Brain microvascular endothelial cell (primary cell): ENCODE data around the gene OR6J1.
A peak's percentile ranks its signal among the peaks of the same experiment; 100 is the strongest.

ENCODE experiments used
- DNase-seq: peaks from one replicate; pipeline ENCODE4 v3.0.0-alpha.2; 2020
- H3K27ac ChIP-seq: fragments of 250-450 bp; sonication (Bioruptor Pico); 2 replicates; pipeline ENCODE4 v1.5.1; 2020; ENCODE audit warnings: mild to moderate bottlenecking, moderate library complexity
- H3K27me3 ChIP-seq: fragments of 250-450 bp; sonication (Bioruptor Pico); replicated peaks from 2 replicates; pipeline ENCODE4 v1.5.1; 2020; ENCODE audit warnings: mild to moderate bottlenecking
- H3K36me3 ChIP-seq: fragments of 250-450 bp; sonication (Bioruptor Pico); replicated peaks from 2 replicates; pipeline ENCODE4 v1.5.1; 2020; ENCODE audit warnings: mild to moderate bottlenecking
- H3K4me3 ChIP-seq: 2 replicates; pipeline ENCODE4 v1.5.1; 2011; ENCODE audit warnings: low read depth, mild to moderate bottlenecking, control low read depth, low read length, moderate library complexity
- in situ Hi-C: cut with HindIII; loops from 2 replicates; pipeline ENCODE4 v1.10.0; 2017; ENCODE audit warnings: low sequenced_read_pairs, low pct_ligation_motif_present
- TF ChIP-seq, protein P1 (sequence below): IDR thresholded peaks from 2 replicates; pipeline ENCODE4 v1.5.1; 2011; ENCODE audit warnings: low read depth, mild to moderate bottlenecking, moderate library complexity, low read length, control low read depth, inconsistent platforms; ENCODE audit errors: missing control alignments

The OR6J1 gene

DNA sequence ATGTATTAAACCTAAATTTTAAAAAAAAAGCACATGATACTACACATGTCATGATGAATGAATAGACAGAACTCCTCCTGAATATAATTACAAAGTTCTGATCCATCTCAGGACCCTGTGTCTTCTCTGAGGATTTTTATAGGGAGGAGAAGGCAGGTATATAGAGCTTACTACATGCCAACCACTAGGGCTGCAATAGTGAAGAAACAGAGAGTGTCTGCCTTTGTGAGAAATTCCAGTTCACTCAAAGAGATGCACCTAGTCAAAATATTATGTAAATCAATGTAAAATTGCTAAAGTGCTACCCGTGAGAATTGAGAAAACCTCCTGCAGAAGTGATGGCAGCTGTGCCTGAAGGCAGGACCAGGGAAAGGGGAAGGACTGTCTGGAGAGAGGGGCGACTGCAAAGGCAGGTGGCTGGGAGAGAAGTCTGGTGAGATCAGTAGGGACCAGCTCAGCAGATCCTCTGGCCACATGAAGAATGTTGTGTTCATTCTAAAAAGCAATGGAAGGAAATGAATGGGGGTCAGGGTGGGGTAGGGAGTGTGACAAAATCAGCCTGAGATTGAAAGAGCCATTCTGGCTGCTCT is 31.0 kb downstream of the OR6J1 start:
- Histone ChIP-seq H3K36me3 (peaks cover 15% of the 10 kb centered on the region), H3K27me3 (no peaks in the 10 kb centered on the region), H3K4me3 (no peak overlapping the region), H3K27ac (peak overlapping the region; percentile 89)
- TF ChIP-seq, protein P1, sequence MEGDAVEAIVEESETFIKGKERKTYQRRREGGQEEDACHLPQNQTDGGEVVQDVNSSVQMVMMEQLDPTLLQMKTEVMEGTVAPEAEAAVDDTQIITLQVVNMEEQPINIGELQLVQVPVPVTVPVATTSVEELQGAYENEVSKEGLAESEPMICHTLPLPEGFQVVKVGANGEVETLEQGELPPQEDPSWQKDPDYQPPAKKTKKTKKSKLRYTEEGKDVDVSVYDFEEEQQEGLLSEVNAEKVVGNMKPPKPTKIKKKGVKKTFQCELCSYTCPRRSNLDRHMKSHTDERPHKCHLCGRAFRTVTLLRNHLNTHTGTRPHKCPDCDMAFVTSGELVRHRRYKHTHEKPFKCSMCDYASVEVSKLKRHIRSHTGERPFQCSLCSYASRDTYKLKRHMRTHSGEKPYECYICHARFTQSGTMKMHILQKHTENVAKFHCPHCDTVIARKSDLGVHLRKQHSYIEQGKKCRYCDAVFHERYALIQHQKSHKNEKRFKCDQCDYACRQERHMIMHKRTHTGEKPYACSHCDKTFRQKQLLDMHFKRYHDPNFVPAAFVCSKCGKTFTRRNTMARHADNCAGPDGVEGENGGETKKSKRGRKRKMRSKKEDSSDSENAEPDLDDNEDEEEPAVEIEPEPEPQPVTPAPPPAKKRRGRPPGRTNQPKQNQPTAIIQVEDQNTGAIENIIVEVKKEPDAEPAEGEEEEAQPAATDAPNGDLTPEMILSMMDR = peak; percentile 42
- in situ Hi-C loops = no loop called here
- DNase-seq = no peak

DNA sequence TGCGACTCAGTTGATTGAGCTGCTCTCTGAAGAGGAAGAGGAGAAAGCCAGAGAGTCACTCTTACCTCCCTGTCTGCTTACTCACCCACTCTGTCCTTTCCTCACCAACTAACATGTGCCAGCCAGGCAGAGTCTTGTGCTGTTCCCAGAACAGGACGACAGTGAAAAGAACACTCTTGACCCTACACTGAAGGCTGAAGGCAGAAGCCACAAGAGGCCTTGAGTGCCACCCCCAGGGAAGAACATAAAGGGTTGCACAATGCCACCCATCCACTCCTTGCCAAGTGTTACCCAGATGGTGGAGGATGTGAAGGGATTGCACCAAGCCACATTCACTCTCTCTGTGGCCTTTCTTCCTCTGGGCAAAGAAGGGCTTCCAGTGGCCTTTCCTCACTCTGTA is 33.2 kb downstream of the OR6J1 start:
- H3K27ac ChIP-seq = no peak overlapping the region
- TF ChIP-seq, protein P1 = no peak
- H3K27me3 ChIP-seq = no peaks in the 10 kb centered on the region
- peaks cover 22% of the 10 kb centered on the region for H3K36me3 ChIP-seq
- no peak overlapping the region for H3K4me3 ChIP-seq
- in situ Hi-C loops = no loop called here
- DNase-seq = no peak

DNA sequence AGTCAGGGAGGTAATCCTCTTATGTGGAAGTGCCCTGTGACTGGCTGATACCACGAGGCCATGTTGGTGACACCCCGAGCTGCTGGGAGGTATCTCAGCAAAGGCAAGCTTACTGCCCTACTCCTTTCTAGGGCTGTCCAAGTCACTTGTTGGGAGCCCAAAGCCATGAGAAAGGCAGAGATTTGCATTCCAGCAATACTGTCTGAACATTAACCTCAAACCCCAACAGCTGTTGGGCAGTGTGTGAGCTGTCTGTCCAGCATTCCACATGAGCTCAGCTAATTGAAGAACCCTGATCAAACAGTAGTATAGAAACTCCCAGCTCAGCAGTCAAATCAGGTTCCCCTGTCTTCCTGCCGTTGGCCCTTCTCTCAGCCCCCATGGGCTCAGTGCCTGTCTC is 36.9 kb downstream of the OR6J1 start:
- no peaks in the 10 kb centered on the region for H3K27me3 ChIP-seq
- DNase-seq = no peak
- in situ Hi-C loops = no loop called here
- H3K27ac ChIP-seq = no peak overlapping the region
- no peak overlapping the region for H3K4me3 ChIP-seq
- H3K36me3 ChIP-seq = peaks cover 41% of the 10 kb centered on the region
- TF ChIP-seq, protein P1 = no peak

DNA sequence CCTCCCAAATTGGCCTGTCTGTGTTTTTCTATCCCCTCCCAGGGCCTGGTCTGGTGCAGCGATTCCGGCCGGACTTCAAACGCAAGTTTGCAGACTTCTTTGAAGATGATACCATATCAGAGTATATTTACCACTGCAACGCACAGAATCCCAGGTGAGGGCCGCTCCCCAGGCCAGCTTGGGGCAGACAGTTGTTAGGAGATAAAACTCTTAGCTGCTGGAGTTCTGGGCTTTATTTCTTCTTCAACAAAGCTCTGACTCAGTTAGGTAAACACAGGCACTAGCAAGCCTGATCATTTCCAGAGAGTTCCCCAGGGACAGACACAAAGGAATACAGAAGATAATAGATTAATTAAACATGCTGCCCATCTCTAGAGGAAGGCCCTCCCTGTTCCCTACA is 37.8 kb downstream of the OR6J1 start:
- Histone ChIP-seq H3K27me3 (no peaks in the 10 kb centered on the region), H3K27ac (no peak overlapping the region), H3K4me3 (no peak overlapping the region), H3K36me3 (peaks cover 45% of the 10 kb centered on the region)
- DNase-seq = peak; percentile 49
- in situ Hi-C loops = no loop called here
- TF ChIP-seq, protein P1 = no peak

DNA sequence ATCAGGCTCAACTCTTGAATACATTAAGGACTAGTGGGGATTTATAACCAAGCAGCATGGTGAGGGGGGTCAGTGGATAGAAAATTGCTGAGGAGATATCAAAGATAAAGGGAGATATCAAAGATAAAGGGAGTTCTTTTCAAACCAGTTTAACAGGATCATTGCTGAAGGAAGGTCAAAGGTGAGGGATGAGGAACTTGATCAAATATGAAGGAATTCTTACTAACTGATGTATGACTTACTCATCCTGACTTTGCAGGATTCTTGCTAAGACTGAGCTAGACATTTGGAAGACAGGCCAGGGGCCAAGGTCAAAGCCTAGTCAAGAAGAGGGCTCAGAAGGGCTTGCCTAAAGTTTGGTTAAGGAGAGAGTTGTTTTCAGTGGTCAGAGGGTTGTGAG is 41.3 kb downstream of the OR6J1 start:
- in situ Hi-C loops = no loop called here
- Histone ChIP-seq H3K4me3 (no peak overlapping the region), H3K27me3 (no peaks in the 10 kb centered on the region), H3K36me3 (peaks cover 34% of the 10 kb centered on the region), H3K27ac (no peak overlapping the region)
- peak; percentile 20 for DNase-seq
- TF ChIP-seq, protein P1 = no peak

DNA sequence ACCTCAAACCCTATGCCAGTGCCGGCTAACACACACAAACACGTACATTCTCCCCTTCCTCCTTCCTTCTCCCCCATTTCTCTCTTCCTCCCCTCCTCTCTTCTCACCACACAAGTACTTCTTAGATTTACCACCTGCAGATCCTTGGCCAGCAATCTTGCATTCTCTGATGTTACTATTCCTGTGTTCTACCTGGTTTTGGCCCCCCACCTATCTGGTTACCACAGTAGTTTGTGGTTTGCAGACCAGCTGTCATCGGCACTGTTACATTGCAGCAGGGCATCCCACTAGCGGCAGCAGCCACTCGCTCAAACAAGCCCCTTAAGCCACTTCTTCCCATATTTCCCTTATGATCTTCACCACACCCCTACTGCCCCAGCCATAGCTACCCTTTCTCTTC is 42.2 kb downstream of the OR6J1 start:
- H3K4me3 ChIP-seq = no peak overlapping the region
- in situ Hi-C loops = no loop called here
- H3K27me3 ChIP-seq = no peaks in the 10 kb centered on the region
- H3K36me3 ChIP-seq = peaks cover 27% of the 10 kb centered on the region
- no peak for DNase-seq
- TF ChIP-seq, protein P1 = no peak
- no peak overlapping the region for H3K27ac ChIP-seq
